ENCODE measurements around the gene TXLNA.

DNA sequence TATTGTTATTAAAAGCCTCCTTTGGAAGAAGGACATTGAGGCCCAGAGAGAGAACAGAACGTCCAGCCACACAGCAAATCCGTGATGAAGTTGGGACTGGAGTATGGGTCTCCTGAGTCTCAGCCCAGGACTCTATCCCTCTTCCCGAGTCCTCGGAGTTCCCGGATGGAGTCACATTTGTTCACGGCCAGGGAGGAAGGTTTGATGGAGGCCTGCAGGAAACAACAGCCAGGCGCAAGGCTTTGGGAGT, 357 bp upstream of the TXLNA start:
- TF ChIP-seq TAF1 (IDR thresholded peaks at IDR 0.05; ENCODE audit: low read depth, low read length): no peak
- no peak for TF ChIP-seq POLR2A (IDR thresholded peaks at IDR 0.05; ENCODE audit: low read depth, low read length)
- no peak for TF ChIP-seq PAX5 (IDR thresholded peaks at IDR 0.05; ENCODE audit: insufficient read depth, low read length, severe bottlenecking)
- TF ChIP-seq POLR2AphosphoS5 (IDR thresholded peaks at IDR 0.05; ENCODE audit: low read depth, low read length): no peak
- TF ChIP-seq SPI1 (IDR thresholded peaks at IDR 0.05; ENCODE audit: low read depth, low read length): no peak
- no peak for TF ChIP-seq POU2F2 (IDR thresholded peaks at IDR 0.05; ENCODE audit: low read depth, low read length)

All from GM12891 (cell line).